GM20000 (cell line): ENCODE measurements around the gene TNK2.

ENCODE experiments used
- DNase-seq: peaks from one replicate; pipeline ENCODE4 v3.0.0; 2012; ENCODE audit warnings: low spot score
- TF ChIP-seq, protein P1 (sequence below): IDR thresholded peaks from 2 replicates; pipeline ENCODE4 v1.5.1; 2012; ENCODE audit warnings: mild to moderate bottlenecking, control low read depth; ENCODE audit errors: extremely low read depth, missing control alignments

Gene TNK2

DNA sequence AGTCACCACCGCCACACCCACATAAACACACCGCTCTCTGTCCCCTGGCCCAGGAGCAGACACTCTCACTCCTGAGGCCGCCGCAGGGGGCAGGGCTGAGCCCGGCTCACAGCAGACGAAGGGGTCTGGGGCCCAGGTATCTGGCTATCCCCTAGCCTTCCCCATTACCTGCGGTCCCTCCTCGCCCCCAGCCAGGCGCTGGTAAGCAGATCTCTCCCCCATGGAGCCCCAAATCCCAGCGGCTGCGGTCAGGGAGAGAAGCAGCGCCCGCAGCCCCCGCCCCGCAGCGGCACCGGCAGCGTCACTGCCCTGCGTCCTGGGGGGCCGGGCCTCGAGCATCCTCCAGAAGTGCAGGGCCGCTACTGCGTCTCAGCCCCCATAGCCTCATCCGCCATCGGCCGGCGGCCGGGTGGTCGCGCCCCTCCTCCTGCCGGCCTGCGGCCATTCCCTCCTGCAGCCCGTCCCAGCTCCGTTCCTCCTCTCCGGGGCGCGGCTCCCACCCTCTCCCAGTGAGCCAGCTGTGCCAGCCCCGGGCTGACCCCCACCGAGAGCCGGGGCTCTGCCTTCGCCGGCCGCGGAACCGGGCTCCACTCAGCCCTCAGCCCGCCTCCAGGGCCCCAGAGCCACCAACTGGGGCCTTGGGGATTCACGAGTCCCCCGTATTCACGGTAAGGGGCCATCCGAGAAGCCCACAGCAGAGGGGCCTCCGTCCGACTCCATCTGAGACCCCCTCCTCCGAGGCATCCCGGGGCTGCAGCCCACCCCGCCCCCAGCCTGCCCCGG, 13.1 kb downstream of the TNK2 start:
- DNase-seq, result peak; percentile 90
- TF ChIP-seq, protein P1, sequence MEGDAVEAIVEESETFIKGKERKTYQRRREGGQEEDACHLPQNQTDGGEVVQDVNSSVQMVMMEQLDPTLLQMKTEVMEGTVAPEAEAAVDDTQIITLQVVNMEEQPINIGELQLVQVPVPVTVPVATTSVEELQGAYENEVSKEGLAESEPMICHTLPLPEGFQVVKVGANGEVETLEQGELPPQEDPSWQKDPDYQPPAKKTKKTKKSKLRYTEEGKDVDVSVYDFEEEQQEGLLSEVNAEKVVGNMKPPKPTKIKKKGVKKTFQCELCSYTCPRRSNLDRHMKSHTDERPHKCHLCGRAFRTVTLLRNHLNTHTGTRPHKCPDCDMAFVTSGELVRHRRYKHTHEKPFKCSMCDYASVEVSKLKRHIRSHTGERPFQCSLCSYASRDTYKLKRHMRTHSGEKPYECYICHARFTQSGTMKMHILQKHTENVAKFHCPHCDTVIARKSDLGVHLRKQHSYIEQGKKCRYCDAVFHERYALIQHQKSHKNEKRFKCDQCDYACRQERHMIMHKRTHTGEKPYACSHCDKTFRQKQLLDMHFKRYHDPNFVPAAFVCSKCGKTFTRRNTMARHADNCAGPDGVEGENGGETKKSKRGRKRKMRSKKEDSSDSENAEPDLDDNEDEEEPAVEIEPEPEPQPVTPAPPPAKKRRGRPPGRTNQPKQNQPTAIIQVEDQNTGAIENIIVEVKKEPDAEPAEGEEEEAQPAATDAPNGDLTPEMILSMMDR, result peak; percentile 47

DNA sequence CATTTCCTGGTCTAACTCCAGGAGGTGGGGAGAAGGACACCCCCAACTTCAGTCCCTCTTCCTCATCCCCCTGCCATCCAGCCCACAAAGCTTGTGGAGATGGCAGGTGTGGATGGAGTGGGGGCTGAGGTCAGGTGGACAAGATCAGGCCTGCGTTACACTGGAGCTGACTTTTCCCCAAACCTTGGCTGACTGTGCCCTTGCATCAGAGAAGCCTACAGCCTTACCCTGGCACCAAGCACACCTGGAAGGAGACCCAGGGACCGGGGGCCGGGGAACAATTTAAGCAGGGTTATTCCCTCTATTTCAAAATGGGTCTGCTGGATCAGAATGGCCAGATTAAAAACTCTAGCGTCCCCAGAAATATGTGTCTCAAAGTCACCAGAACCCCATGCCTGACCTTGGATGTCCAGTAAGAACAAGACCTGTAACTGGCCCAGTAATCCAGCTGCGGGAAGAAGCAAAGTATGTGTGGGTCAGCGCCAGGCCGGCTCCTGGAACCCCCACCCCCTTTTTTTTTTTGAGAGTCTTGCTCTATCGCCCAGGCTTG, 14.4 kb downstream of the TNK2 start:
- DNase-seq, result no peak
- TF ChIP-seq, protein P1, result no peak

DNA sequence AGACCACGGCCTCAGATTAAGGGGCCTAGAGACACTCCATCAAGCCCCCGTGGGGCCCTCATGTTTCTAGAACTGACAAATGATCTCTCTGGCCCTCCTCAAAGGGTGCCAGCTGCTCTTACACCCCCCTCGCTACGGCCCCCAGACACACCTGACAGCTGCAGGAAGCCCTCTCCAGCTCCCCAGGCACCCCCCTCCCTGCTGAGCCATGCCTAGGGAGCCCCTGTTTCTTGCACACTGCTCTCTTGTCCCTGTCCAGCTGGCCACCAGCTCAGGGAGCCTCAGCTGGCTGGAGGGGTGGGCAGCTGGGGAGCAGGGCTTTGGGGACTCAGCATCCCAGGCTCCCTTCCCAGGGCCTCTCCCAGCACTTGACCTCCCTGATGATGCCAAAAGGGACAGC, 14.8 kb downstream of the TNK2 start:
- TF ChIP-seq, protein P1, result no peak
- no peak for DNase-seq

DNA sequence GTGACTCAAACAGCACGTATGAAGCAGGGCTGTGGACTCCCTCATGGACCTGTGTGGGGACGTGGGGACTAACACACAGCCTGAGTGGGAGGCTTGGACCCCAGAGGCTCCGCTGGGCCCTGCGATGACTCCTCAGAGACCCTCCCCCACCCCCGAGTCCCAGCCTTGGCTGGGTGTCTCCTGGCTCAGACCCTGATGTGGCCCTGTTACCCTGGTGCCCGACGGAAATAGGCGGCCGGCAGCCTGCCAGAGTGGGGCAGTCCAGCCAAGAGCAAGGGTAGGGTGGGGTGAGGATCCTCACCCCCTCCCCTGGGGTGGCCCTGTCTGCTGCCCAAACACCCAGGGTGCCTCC, 15.3 kb downstream of the TNK2 start:
- TF ChIP-seq, protein P1, result no peak
- no peak for DNase-seq

DNA sequence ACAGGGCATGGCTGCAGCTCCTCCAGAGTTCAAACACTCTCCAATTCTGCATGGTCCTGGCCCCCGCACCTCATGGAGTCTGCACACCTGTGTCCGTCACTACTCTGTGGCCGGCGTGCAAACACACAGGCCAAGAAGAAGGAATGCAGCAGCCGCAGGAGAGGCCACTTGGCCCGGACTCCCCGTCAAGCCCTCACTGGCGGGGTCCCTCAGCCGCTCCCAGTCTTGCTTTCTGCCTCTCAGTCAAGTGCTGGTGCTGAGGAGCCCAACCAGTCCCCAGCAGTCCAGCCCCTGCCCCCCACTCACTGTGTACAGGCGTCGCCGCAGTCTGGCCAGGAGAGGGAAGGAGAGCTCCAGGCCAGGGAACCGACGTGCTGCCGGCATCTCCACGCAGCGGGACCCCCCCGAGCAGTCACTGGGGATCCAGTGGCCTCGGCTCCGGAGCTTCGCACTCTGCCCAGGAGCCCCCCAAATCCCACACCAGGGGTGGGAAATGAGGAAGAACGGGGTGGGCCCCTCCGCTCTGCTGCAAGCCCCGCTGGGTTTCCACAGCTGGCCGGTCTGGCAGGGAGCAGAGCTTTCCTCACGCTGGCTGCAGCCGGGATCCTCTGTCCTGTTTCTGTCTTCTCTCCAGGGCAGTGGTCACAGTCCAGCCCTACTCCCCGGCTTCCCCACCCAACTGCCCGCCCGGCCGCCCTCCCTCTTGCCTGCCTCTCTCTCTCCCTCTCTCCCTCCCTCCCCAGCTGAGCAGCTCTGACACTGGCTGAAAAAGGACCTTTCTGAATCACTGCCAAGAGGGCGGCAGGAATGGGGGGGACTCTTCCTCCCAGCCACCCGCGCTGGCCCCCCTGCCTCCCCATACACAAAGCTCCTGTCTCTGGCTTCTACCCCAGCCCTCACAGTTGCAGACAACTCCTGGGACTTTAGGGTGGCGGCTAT, 16.0 kb downstream of the TNK2 start:
- no peak for DNase-seq
- TF ChIP-seq, protein P1, result no peak

DNA sequence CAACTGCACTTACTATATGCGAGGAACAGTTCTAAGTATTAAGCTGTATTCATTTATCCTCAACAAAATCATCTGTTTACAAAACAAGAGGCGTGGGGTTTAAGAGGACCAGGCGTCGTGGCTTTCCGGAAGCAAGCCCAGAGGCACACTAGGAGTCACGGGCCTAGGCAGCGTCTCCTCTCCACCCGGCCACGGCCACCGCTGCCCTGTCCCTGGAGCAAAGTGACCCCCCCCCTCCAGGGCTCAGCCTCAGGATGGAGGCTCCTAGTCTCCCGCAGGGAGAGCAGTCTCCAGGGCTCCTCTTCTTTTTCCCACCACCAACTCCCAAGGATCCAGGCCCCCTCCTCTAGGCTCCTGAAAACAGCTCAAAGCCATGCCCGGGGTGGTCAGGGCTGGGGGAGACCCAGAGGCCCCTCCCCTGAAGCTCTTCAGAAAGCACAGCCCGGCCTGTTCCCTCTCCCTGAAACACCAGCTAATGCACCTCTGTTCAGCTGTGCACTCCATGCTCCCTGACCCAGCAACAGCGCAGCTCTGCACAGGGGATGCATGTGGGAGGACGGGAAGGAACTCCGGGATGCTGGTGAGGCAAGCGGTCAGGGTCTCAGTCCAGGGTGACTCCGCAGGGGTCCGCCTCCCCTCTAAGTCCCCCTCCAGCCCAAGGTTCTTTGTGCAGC, 16.8 kb downstream of the TNK2 start:
- TF ChIP-seq, protein P1, result no peak
- DNase-seq, result no peak
